Erythroblast (primary cell): ENCODE measurements around the gene PTPRM.

Experiments
- GATA1 ChIP-seq: IDR thresholded peaks from 2 replicates; pipeline ENCODE4 v1.6.1; 2011; ENCODE audit warnings: low read depth, mild to moderate bottlenecking, control low read depth, low read length, moderate library complexity
- POLR2A ChIP-seq: IDR thresholded peaks from 2 replicates; pipeline ENCODE4 v1.6.1; 2011; ENCODE audit warnings: mild to moderate bottlenecking, low read length

DNA sequence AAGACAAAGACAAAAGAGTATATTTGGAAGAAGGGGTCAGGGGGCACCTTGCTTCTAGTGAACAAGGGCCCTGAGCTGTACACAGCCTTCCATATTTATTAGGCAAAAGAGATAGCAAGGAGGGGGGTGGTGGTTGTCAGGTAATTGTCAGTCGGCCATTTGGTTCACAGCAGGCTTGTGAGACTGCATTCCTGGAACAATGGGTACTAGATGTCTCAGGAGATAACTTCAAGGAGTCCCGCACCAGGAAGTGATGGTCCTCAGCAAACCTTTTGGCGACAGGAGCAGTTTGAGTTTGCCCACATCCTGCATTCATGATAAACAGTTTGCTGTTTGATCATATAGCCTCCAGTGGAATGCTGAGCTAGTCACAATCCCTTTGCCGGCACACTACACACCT lies 665.7 kb downstream of the PTPRM start:
- no peak for TF ChIP-seq POLR2A
- TF ChIP-seq GATA1, result no peak
